DMS 273 (cell line): Measurements from ENCODE around the gene ZRANB1.
A peak's percentile ranks its signal among the peaks of the same experiment; 100 is the strongest.

Experiments
- DNase-seq: peaks from one replicate; lab custom pipeline; 2025; ENCODE audit not compliant: unreplicated experiment; lab: John Stamatoyannopoulos, UW

Gene ZRANB1

DNA sequence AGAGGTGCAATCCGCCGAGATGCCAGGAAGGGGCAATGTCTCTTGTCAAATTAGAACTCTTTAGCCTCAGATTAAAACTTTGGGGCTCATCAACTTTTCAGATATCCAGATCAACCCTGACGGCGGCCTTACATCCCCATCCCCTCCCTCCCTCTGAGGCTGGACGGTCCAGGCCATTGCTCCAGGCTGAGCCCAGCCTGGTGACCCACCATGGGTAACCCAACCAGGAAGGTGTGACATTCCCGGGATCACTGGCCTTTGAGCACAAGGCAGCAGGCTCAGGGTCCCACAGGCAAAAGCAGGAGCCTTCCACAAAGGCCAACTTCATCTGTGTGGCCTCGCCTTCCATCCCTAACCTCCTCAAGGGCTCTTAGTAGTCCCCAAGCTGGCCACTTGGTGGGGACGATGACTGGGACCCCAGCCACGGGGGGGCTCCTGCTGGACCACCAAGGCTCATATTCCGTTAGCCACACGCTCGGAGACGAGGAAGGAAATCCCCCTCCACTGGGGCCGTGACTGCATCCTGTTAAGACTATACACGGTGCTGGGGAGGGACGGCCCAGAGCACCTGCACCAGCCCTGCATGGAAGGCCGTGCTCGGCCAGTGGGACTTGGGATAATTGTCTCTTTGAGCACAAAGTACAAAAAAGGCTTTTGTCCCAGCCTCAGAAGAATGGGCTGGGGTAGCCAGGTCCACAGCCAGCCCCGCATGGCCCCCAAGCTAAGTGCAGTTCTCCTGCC lies 62.8 kb downstream of the ZRANB1 start:
- no peak for DNase-seq

DNA sequence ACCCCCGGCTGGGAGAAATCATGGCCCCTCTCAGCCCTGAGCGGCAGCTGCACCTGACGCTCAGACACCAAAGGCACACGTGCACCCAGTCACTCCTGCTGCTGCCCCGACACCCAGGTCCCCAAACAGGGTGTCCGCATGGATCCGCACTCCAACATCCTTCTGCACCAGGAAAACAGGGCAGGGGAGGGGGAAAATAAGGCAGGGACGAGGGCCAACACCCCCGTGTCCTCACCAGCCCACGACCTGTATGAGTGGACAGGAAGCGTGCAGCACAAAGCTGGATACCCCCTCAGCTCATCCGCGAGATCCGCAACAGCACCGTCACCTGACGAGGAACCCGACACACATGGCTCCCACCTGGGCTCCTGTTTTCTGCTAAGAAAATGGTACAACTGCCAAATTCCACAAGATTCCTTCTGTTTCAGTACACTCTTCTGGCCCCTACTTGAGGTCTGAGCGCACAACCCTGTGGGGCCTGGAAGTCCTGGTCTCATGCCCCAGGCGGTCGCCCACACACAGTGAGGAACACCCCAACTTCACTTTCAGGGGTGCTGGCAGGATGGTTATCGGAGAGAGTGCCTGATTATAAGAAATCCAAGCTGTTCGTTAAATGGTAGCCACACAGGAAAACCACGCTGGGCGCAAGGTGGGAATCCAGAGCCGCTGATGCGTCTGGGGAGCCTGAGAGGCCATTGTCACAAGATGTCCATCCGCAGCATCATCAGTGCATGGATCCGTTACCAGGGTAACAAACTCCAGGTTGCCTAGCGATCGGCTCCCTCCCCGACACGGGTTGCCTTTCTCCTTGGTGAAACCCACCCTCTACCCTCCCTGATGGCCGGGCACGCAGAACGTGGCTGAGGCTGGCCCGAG lies 63.6 kb downstream of the ZRANB1 start:
- DNase-seq = no peak

DNA sequence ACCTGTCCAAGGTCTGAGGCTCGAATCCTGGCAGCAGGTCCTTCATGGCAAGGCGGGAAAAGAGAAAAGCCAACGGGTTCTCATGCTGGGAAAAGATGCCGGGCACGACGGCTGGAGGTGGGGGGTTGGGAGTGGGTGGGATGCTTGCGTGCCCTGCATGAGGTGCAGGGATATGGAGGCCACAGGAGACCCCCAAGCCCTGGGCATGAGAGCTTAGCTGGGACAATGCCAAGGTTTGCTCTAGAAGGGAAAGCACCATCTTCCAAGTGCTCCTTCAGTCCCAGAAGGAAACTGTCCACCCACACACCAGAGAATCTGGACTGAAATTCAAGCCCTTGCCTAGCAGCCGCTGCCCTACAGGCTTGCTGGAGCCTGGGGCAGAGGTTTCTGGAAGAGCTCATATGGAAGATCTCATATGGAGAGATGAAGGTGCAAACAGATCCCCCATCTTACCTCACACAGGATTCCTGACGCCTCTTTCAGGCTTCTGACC lies 64.3 kb downstream of the ZRANB1 start:
- DNase-seq = no peak

DNA sequence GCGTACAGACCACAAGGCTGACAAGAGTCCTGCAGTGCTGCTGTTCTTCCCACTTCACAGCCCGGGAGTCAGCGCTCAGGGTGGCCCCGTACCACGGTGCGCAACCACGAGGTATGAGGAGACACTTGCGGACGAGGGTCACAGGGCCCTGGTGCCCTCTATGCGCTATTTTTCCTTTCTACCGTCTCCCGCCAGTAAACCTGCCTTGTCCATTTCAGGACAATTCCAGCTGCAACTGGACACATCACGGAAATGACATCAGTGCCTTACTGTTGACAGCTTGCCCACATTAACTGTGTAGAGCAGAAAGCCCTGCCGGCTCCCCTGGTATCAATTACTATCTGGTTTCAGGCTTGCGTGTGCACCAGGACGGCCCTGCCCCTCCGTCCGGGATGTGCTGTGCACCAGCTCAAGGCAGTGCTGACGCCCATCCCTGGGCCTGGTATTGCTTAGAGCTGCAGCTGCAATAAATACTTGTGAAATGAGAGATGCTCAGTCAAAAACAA lies 65.1 kb downstream of the ZRANB1 start:
- no peak for DNase-seq

DNA sequence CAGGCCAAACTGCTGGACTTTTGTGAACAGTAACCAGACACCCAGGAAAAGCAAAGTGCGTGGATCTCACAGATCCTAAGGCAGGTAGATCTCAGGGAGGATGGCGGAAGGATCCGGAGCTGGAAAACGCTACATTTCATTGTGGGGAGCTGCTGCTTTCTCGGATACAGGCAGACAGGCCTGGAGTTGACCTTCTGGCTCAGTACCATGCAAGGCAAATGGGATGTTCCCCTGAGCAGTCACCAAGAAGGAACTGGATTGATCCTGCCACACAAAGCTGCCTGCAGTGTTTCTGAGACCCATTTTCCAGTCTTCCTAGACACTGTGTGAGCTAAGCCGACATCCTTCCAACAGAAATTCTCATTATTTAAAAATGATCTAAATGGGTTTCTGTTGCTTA lies 65.5 kb downstream of the ZRANB1 start:
- DNase-seq = no peak

DNA sequence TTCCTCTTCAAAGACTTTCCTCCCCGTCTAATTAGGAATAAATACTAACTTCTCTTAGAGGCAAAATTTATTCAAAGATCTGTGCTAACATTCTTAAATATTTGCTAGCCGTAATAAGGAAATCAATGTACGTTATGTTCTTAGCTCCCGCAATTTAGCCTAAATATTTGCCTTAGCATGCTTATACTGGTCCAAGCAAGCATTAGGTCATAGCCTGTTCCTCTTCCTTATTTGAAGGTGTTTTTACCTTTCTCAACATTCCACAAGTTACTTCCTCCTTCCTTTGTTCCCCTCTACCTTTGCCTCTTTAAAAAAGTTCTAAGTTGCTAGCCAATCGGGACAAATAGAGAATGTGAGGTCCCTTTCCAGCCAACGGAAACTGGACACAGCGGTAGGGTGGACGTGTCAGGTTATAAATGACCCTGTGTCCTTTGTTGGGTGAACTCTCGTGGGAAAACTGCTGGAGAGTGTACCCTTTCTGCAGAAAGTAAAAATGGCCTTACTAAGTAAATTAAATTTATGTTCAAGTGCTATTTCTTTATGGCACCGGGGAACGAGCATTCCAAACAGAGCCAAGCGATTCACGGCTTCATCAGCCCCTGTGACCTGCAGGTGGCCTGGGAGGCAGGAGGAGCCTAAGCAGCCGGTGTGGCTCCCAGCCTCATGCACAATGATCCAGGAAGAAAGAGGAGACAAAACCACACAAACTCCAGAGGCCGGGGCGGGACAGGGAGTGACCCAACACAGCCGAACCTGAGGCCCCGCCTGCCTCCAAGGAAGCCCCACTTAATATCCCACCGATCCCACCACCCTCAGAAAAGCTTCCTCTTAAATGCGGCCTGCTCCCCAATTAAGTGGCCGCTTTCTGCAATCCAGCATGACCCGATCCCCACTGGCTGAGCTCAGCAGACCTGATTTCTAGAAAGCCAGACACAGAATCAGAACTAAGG lies 67.0 kb downstream of the ZRANB1 start:
- no peak for DNase-seq

DNA sequence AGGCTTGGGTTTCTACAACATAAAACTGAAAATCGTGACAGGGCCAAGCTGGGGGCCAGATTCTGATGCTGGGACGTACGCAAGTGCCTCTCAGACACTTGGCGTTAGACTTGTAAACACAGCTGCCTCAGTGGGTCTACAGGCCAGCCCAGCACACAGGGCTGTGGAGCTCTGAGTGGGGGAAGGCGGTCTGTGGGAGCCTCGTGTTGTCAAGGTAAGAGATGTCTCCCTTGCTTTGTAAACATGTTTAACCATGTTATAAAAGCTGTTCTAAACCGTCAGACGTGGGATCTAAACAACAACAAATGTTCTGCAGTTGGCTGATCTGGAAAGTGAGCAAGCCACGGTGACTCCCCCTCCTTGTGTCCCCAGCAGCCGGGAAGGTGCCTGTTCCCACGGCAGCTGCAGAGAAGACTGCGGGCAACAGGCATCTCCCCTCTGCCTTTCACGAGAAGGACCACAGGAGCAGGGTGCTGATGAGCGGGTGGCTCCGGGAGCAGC lies 67.8 kb downstream of the ZRANB1 start:
- no peak for DNase-seq

DNA sequence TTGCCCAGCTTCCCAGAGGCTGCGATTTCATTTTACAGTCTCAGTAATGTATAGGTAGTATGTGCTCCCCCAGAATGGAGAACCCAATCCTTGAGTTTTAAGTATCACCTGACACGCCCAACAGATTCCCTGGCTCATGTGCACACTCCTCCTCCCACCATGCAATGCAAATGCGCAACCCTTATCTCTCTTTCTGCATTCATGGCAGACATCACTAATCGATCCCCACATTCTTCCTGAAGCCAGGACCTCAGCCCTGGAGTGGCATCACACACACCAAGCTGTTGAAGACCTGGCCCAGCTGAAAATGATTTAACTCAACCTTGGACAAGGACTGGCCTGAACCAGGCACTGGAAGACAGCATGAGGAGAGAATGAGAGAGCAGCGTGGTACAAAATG lies 68.4 kb downstream of the ZRANB1 start:
- no peak for DNase-seq

DNA sequence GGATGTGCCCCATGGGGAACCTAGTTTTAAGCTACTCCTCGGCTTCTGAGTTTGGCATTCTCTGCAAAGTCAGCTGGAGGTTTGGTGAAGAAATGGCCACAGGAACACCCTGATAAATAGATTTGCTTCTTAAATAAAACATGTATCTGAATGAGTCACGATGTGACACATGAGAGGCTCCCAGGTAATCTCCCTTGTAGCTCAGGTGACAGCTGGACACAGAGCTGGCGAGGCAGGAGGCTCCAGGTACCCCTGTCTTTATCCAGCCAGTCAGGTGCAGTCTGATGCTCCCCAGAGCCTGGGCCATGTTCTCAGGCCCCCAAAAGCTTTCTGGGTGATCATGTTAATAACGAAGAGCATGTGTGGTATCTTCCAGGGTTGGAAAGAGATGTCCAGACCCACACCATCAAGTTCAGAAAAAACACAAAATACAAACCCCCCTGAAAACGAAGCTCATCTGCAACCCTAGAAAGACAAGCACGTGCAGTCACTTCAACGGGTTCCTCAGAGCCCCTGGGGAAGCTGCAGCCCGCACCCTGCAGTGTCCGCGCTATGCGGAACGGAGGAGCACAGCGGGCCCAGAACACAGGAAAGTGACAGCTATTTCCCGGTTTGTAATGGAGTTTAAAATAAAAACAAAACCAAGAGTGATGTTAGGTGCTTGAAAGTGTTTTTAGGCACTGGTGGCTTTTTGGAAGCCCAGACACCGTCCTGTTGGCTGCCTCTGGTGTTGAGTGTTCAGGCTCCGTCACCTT lies 69.4 kb downstream of the ZRANB1 start:
- DNase-seq = no peak

DNA sequence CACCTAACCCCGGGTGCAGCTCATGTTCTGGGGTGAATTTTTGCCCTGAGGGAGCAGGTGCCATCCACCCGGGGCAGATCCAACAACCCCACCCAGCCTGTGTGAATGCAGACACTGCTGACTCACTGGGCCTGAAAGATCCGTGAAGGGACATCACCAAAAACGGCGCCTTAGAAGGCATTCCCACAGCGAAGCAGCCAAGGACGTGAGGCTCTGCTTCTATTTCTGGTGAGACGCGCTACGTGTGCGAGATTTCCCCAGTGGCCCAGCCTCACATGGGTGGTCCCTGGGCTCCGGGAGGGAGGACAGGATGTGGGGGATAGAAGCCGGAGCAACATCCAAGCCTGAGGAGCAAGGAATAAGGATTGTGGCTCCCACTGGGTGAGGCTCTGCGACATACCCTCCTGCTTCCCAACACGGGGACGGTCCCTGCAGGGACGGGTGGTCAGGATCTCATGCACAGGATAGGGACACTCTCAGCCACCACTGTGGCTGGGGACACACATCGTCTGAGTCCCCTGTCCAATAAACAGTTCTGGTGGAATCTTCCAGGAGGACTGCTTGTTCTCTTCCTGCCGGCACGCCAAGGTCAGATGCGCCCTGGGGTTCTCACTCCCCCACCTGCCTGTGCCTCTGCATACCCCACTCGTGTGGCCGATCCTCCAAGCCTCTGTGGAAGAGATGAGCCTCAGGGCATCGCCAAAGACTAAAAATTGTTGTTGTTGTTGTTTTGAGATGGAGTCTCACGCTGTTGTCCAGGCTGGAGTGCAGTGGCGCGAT lies 70.2 kb downstream of the ZRANB1 start:
- no peak for DNase-seq

DNA sequence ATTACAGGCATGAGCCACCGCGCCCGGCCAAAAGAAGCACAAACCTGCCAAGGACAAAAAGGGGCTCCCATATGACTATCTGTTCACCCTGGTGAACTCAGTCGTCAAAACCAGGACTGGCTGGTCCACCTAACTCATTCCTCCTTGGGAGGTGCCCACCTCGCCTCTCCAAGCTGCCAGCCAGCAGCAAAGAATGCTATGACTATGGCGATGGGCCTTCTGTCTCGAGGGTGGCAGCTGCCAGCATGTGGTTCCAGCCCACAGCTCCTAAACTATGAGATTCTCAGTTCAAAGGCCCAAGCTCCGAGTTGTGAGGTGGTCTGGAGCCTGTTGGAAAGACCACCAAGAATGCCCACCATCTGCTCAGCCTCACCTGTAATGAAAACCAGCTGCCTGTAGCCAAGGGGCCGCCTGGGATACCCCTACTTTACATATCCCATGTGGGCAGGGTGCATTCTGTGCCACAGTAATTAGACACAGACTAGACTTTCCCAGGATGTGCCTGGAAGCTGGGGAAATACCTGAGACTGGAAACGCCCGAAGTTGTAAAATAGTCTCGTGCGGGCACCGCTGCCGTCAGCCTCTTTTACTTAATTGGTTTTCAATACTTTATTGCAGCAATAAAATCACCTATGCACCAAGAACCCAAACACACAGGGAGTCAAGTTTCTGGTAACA lies 71.1 kb downstream of the ZRANB1 start:
- DNase-seq = no peak

DNA sequence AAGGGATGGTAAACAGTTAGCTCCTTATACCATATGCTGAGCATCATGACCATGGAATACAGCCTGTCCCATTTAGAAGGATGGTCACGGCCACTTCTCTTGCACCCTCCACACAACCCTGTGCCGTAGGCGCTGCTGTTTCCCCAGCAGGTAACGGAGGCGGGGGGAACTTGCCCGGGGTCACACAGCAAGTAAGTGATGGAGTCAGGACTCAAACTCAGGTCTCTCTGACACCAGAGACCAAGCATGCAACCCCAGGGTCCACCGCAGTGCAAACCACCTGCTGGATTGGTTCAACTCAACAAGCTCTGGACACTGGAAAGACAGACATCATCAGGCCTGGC lies 71.6 kb downstream of the ZRANB1 start:
- DNase-seq = no peak

DNA sequence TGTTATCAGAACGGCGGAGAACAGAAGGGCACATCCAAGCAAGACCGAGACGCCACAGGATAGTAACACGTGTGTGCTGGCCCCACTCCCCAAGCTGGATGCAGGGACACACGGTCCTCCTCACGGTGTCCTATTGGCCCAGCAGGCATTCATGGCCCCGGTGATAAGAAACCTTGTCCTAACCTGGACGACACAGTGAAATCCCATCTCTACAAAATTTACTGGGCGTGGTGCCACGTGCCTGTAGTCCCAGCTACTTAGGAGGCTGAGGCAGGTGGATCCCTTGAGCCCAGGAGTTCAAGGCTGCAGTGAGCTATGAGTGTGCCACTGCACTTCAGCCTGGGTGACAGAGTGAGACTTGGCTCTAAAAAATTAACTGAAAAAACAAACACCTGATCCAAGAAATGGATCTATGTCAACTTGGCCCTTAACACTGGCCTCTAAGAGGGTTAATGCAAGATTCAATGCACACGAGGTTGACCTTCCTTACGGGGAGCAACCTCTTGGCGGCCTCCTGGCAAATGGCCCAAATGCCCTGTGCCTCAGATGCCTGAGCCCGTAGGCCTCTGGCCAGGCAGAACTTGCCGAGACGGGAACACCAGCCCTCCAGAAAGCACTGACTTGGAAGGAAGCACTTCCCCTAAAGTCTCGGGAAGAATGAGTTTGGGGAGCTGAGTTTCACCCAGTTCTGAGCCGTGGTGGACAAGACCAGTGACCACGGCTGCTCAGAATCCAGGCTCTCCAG lies 72.3 kb downstream of the ZRANB1 start:
- peak; percentile 4 for DNase-seq

DNA sequence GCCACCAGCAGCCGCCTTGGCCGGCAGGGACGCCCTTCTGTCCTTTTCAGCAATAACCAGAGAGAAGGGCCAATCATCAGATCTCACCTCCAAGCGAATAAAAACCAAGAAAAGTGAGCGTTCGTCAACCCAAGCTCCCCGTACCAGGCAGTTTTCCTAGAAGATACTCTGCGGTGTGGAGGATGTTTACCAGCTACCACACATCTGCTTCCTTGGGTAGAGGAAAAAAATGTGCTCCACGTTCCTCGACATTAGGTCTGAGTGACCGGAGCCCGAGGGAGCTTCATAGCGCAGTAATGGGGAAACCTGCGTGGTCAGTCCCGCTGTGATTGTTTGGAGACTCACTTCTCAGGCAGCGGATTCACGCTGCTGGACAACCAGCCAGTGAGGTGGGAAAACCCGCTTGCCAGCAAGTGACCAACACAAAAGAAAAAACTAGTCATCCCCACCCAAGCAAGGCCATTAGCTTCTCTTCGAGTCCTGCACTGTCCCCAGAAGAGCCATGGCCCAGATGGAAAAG lies 73.0 kb downstream of the ZRANB1 start:
- no peak for DNase-seq

DNA sequence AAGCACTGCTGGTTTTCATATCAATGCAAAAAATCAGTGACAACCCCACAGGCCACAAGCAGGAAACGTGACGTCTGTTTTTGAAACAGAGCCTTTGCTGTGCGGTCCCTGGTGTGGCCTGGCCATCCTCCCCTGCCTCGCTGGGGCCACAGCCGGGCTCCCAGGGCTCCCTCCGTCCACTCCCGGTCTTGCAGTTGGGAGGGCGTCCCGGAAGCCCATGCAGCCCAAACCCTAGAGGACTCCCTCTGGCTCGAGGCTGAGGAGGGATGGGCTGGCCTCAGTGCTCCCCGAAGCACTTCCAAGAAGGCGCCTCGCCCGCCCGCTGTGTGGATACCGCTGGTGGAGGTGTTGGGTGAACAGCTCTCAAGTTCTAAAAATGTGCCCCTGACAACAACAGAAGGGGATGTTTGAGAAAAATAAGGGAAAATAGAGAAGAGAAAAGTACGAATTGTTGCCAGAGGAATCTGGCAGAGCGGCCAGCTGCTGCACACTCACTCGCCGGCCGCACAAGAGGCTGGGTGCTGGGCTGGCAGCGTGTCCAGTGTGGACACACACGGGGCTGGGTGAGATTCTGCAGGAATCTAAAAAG lies 73.5 kb downstream of the ZRANB1 start:
- no peak for DNase-seq

DNA sequence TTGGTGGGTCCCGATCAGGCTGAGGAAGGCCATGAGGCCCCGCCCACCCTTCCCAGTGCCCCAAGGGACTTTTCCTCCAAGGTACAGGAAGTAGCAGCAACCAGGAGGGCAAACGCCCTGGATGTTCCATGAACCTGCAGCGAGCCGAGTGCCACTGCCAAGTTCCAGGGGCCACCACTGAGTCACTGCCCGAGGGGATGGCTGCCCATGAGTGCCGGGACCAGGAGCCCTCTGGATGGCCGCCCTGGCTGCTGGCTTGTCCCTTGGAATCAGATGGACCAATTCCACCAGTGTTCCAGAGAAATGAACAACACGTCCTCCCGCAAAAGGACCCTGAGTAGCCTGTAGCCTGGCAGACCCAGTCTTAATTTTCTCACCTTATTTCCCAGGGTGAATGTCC lies 74.2 kb downstream of the ZRANB1 start:
- DNase-seq = no peak

DNA sequence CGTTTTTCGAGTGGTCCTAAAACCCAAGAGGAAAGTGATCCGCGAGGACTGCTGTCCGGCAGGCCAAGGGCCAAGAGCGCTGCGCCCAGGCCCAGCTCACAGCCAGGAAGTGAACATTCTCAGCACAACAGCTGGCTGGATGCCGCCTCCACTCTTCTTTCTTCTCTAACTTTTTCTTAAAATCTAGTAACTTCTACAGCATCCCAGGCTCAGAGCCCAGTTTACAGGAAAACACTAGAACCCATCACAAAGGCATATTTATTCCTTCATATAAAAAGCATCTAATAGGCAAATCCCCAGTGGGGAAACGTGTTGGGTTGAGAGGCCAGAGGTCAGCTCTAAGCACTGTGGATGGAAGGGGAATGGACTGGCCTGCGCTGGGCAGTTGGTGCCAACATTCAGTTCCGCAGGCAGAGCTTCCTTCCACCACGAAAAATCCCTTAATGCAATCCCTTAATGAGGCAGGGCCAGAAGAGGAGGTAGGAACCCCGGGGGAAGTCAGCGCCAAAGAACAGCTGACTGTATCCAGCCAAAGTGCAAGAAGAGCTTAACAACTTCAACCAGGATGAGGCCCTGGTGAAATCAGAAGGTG lies 74.8 kb downstream of the ZRANB1 start:
- no peak for DNase-seq
